Caco-2 (cell line): ENCODE results near the gene VSTM2L. TPM values are rescaled to one million over a fixed set of nuclear protein-coding genes. Genes with fewer than 3 reads are reported as not detected.

ENCODE experiments used
- BruUV-seq: library from RNA; stranded (reverse); fragments of 400-500 nt; replicated peaks from 2 replicates; lab custom pipeline; 2021; lab: Mats Ljungman, UMichigan
- CTCF ChIA-PET: fragments of 300-600 bp; sonication (Branson Sonifier 250); formaldehyde crosslinking; loops from one replicate; lab custom pipeline; 2022; ENCODE audit warnings: antibody characterized with exemption; lab: Charles Lee
- POLR2A ChIA-PET: fragments of 300-600 bp; sonication (Branson Sonifier 250); formaldehyde crosslinking; loops from one replicate; lab custom pipeline; 2022; ENCODE audit warnings: antibody characterized with exemption; lab: Charles Lee
- DNase-seq, 2 experiments: peaks; one replicate each; pipeline versions ENCODE4 v3.0.0 to v3.0.0-alpha.2; 2020 to 2022
- H3K27me3 ChIP-seq: replicated peaks from 2 replicates; pipeline ENCODE4 v1.6.0; 2011; ENCODE audit warnings: low read length; ENCODE audit not compliant: control insufficient read depth, insufficient read depth
- H3K36me3 ChIP-seq: 2 replicates; pipeline ENCODE4 v1.5.1; 2011; ENCODE audit warnings: low read length; ENCODE audit not compliant: control insufficient read depth, insufficient read depth
- H3K4me1 ChIP-seq: fragments of 250-450 bp; sonication (Bioruptor Pico); 2 replicates; pipeline ENCODE4 v1.5.1; 2020; ENCODE audit warnings: mild to moderate bottlenecking
- H3K4me3 ChIP-seq: 2 replicates; pipeline ENCODE4 v1.5.1; 2011; ENCODE audit warnings: low read depth, mild to moderate bottlenecking, control low read depth, low read length
- H3K9me3 ChIP-seq: fragments of 250-450 bp; sonication (Bioruptor Pico); 2 replicates; pipeline ENCODE4 v1.5.1; 2020; ENCODE audit warnings: mild to moderate bottlenecking, moderate library complexity
- H3K27ac Mint-ChIP-seq: one replicate; pipeline ENCODE4 v1.8.0; 2022; ENCODE audit warnings: mixed read lengths; ENCODE audit not compliant: unreplicated experiment
- H3K27me3 Mint-ChIP-seq: one replicate; pipeline ENCODE4 v1.8.0; 2022; ENCODE audit warnings: mixed read lengths; ENCODE audit not compliant: insufficient read depth, unreplicated experiment
- H3K36me3 Mint-ChIP-seq: one replicate; pipeline ENCODE4 v1.8.0; 2022; ENCODE audit warnings: mild to moderate bottlenecking, mixed read lengths; ENCODE audit not compliant: insufficient read depth, unreplicated experiment
- H3K4me1 Mint-ChIP-seq: one replicate; pipeline ENCODE4 v1.8.0; 2022; ENCODE audit warnings: low read depth, mixed read lengths; ENCODE audit not compliant: unreplicated experiment
- H3K4me3 Mint-ChIP-seq: one replicate; pipeline ENCODE4 v1.8.0; 2022; ENCODE audit warnings: mild to moderate bottlenecking, moderate library complexity, mixed read lengths; ENCODE audit not compliant: unreplicated experiment
- H3K9me3 Mint-ChIP-seq: one replicate; pipeline ENCODE4 v1.8.0; 2022; ENCODE audit warnings: mixed read lengths; ENCODE audit not compliant: unreplicated experiment
- intact Hi-C: fragments of 100-400 bp; cut with micrococcal nuclease; formaldehyde crosslinking; loops from one replicate; pipeline ENCODE4 v1.10.0; 2022; ENCODE audit not compliant: unreplicated experiment
- total RNA-seq: library from RNA; stranded (reverse); gene quantifications from 2 replicates; pipeline ENCODE4 v1.2.3, GENCODE V29; 2022
- TF ChIP-seq, protein P1 (sequence below), 2 experiments: fragments of 200-600 bp in 1 of 2; IDR thresholded peaks; 1 replicate in 1 of 2; 2 replicates in 1 of 2; pipeline versions ENCODE4 v1.5.1 to v1.8.0; 2011 to 2022; ENCODE audit warnings: antibody characterized with exemption in 1 of 2, control low read depth in 1 of 2, inconsistent platforms in 1 of 2, low read depth in 1 of 2, low read length in 1 of 2, mild to moderate bottlenecking in 1 of 2, moderate library complexity in 1 of 2; ENCODE audit not compliant: insufficient read depth in 1 of 2, severe bottlenecking in 1 of 2, unreplicated experiment in 1 of 2

The VSTM2L gene
- total RNA-seq, 1 experiment from 2014 or later: not detected

DNA sequence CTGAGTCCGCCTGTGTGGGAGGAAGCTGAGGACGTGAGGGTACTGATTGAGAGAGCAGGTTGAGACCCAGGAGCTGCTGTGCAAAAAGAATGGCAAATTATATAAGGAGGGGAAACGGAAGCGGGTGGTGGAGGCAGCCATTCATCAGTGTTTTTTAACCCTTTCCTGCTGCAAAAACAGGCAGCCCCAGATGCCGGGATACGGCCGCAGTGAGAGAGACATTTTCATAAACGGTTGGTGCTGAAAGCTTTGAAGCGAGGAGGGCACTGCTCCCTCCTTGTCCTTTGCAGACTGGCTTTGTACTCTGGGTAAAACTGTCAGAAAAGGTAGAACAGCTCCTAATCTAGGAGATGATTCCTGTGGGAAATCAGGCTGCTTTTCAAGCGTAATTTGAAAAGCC lies 74.0 kb downstream of the VSTM2L start:
- H3K4me3 Mint-ChIP-seq: no peak overlapping the region

DNA sequence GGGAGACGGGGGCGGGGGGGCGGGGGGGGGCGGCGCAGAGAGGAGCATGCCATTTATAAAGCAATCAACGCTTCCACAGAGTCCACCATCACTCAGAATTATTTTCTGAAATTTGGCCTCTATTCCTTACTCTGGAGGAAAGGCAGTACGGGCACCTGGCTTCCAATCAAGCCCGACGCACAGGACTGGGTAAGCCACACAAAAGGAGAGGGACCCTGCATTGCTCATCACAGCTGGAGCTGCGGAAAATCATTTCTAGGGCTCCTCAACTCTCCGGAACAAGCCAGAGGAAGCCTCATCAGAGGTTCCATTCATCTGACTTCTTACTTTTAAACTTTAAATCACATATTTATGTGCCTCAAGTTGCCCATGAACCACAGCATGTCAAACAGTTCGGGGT lies 74.4 kb downstream of the VSTM2L start:
- BruUV-seq: no TSS peak
- H3K4me3 Mint-ChIP-seq: no peak overlapping the region
- intact Hi-C loops: no loop called here
- no peak overlapping the region for H3K4me3 ChIP-seq
- TF ChIP-seq, protein P1, sequence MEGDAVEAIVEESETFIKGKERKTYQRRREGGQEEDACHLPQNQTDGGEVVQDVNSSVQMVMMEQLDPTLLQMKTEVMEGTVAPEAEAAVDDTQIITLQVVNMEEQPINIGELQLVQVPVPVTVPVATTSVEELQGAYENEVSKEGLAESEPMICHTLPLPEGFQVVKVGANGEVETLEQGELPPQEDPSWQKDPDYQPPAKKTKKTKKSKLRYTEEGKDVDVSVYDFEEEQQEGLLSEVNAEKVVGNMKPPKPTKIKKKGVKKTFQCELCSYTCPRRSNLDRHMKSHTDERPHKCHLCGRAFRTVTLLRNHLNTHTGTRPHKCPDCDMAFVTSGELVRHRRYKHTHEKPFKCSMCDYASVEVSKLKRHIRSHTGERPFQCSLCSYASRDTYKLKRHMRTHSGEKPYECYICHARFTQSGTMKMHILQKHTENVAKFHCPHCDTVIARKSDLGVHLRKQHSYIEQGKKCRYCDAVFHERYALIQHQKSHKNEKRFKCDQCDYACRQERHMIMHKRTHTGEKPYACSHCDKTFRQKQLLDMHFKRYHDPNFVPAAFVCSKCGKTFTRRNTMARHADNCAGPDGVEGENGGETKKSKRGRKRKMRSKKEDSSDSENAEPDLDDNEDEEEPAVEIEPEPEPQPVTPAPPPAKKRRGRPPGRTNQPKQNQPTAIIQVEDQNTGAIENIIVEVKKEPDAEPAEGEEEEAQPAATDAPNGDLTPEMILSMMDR (IDR thresholded peaks at IDR 0.05; ENCODE audit: insufficient read depth in 1 of 2, low read depth in 1 of 2, low read length in 1 of 2, severe bottlenecking in 1 of 2, unreplicated experiment in 1 of 2): no peak
- H3K4me1 Mint-ChIP-seq: no peaks in the 10 kb centered on the region
- H3K27me3 Mint-ChIP-seq: no peaks in the 10 kb centered on the region
- ChIA-PET CTCF (no interaction called here), POLR2A (no interaction called here)
- H3K9me3 Mint-ChIP-seq: no peaks in the 10 kb centered on the region
- H3K9me3 ChIP-seq: no peaks in the 10 kb centered on the region
- H3K4me1 ChIP-seq: no peaks in the 10 kb centered on the region
- peak in 1 of 2 experiments; percentile 32 for DNase-seq
- peaks cover 12% of the 10 kb centered on the region for H3K36me3 Mint-ChIP-seq
- no peak overlapping the region for H3K27ac Mint-ChIP-seq
- H3K36me3 ChIP-seq: no peaks in the 10 kb centered on the region
- no peaks in the 10 kb centered on the region for H3K27me3 ChIP-seq

More for the DNA sequence above, 74.0 kb downstream of the VSTM2L start:
- POLR2A ChIA-PET: no interaction called here
- TF ChIP-seq, protein P1 (IDR thresholded peaks at IDR 0.05; ENCODE audit: insufficient read depth in 1 of 2, low read depth in 1 of 2, low read length in 1 of 2, severe bottlenecking in 1 of 2, unreplicated experiment in 1 of 2): no peak
- H3K4me1 ChIP-seq: no peaks in the 10 kb centered on the region
- H3K4me1 Mint-ChIP-seq: no peaks in the 10 kb centered on the region
- H3K4me3 ChIP-seq: no peak overlapping the region
- H3K27ac Mint-ChIP-seq: no peak overlapping the region
- H3K36me3 Mint-ChIP-seq: peaks cover 8% of the 10 kb centered on the region
- H3K27me3 Mint-ChIP-seq: no peaks in the 10 kb centered on the region
- no peaks in the 10 kb centered on the region for H3K9me3 Mint-ChIP-seq
- H3K36me3 ChIP-seq: no peaks in the 10 kb centered on the region
- CTCF ChIA-PET: no interaction called here
- H3K9me3 ChIP-seq: no peaks in the 10 kb centered on the region
- H3K27me3 ChIP-seq: no peaks in the 10 kb centered on the region
- DNase-seq: no peak
- no TSS peak for BruUV-seq
- intact Hi-C loops: no loop called here

DNA sequence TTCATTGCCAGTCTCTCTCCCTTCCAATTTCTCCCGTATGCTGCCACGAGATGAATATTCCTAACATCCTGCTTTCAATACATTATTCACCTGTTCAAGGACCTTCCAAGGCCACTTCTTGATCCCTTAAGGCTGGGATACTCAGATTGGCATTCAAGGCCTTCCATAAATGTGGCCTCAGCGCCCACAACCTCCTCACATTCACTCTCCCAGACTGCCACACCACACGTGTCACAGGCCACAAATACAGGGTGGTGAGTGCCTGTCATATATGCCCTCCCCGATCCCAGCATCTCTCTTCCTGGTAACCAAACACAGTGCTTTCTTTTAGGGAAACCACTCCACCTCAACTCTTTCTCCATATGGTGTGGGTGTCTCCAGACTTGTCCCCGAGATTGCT lies 74.9 kb downstream of the VSTM2L start:
- no peaks in the 10 kb centered on the region for H3K27me3 Mint-ChIP-seq
- no peak overlapping the region for H3K4me3 Mint-ChIP-seq
- no peak overlapping the region for H3K27ac Mint-ChIP-seq
- Histone ChIP-seq H3K4me3 (no peak overlapping the region), H3K27me3 (no peaks in the 10 kb centered on the region), H3K4me1 (no peaks in the 10 kb centered on the region), H3K9me3 (no peaks in the 10 kb centered on the region), H3K36me3 (no peaks in the 10 kb centered on the region)
- intact Hi-C loops: no loop called here
- peak in 1 of 2 experiments; percentile 23 for DNase-seq
- ChIA-PET POLR2A (interaction anchor here (0.6 kb wide), 1 partner anchor 32 kb away, joined by 6 read pairs; no protein-coding TSS in a partner anchor), CTCF (no interaction called here)
- no TSS peak for BruUV-seq
- H3K36me3 Mint-ChIP-seq: peaks cover 17% of the 10 kb centered on the region
- H3K4me1 Mint-ChIP-seq: no peaks in the 10 kb centered on the region
- no peaks in the 10 kb centered on the region for H3K9me3 Mint-ChIP-seq
- TF ChIP-seq, protein P1 (IDR thresholded peaks at IDR 0.05; ENCODE audit: insufficient read depth in 1 of 2, low read depth in 1 of 2, low read length in 1 of 2, severe bottlenecking in 1 of 2, unreplicated experiment in 1 of 2): no peak
